HG03378 (cell line): ENCODE data around the gene STRN4.

Source experiments
- ATAC-seq: cut with Tn5 transposase; IDR thresholded peaks from one replicate; pipeline ENCODE4 v1.9.1; 2021; ENCODE audit warnings: mild to moderate bottlenecking, moderate library complexity; ENCODE audit not compliant: unreplicated experiment

The STRN4 gene

GRCh38 chr19:46745521-46746280, 549 bp downstream of the STRN4 start, which contains the start of gene FKRP:
Gene FKRP, plus strand, starts transcription at chr19:46746057. Its CDS starts 9,394 bp downstream, at chr19:46755451.
- no peak for ATAC-seq

- no peak for ATAC-seq
Measured at GRCh38 chr19:46745030-46745429, 1.2 kb downstream of the STRN4 start.

- ATAC-seq: no peak
Measured at GRCh38 chr19:46744005-46744691, 2.1 kb downstream of the STRN4 start.

- ATAC-seq: no peak
Measured at GRCh38 chr19:46742926-46743480, 3.2 kb downstream of the STRN4 start.

GRCh38 chr19:46741447-46741846, 4.8 kb downstream of the STRN4 start:
- ATAC-seq: no peak

- ATAC-seq: no peak
Measured at GRCh38 chr19:46739290-46739771, 6.9 kb downstream of the STRN4 start.

GRCh38 chr19:46737761-46738171, 8.5 kb downstream of the STRN4 start:
- ATAC-seq: no peak

GRCh38 chr19:46737298-46737654, 9.0 kb downstream of the STRN4 start:
- no peak for ATAC-seq

GRCh38 chr19:46736531-46737297, 9.5 kb downstream of the STRN4 start:
- no peak for ATAC-seq

GRCh38 chr19:46733690-46734292, 12.5 kb downstream of the STRN4 start:
- no peak for ATAC-seq

- ATAC-seq: no peak
Measured at GRCh38 chr19:46732966-46733689, 13.1 kb downstream of the STRN4 start.

- no peak for ATAC-seq
Measured at GRCh38 chr19:46732172-46732938, 13.9 kb downstream of the STRN4 start.

- ATAC-seq: no peak
Measured at GRCh38 chr19:46731584-46731983, 14.7 kb downstream of the STRN4 start.

GRCh38 chr19:46731007-46731501, 15.2 kb downstream of the STRN4 start:
- no peak for ATAC-seq

GRCh38 chr19:46730595-46730994, 15.7 kb downstream of the STRN4 start:
- no peak for ATAC-seq

- ATAC-seq: no peak
Measured at GRCh38 chr19:46730187-46730586, 16.1 kb downstream of the STRN4 start.

- ATAC-seq: no peak
Measured at GRCh38 chr19:46729696-46730095, 16.6 kb downstream of the STRN4 start.

- ATAC-seq: no peak
Measured at GRCh38 chr19:46728693-46729339, 17.4 kb downstream of the STRN4 start.

- ATAC-seq: no peak
Measured at GRCh38 chr19:46728208-46728607, 18.0 kb downstream of the STRN4 start.
